HG03378 (cell line): Measurements from ENCODE around the gene EFNA2.
A peak's percentile ranks its signal among the peaks of the same experiment; 100 is the strongest.

Experiments used
- ATAC-seq: cut with Tn5 transposase; IDR thresholded peaks from one replicate; pipeline ENCODE4 v1.9.1; 2021; ENCODE audit warnings: mild to moderate bottlenecking, moderate library complexity; ENCODE audit not compliant: unreplicated experiment

Gene EFNA2

GRCh38 chr19:1259876-1260748, 25.6 kb upstream of the EFNA2 start:
- no peak for ATAC-seq

GRCh38 chr19:1260749-1261537, 24.7 kb upstream of the EFNA2 start:
- ATAC-seq = no peak

GRCh38 chr19:1261538-1261797, 24.2 kb upstream of the EFNA2 start:
- no peak for ATAC-seq

- no peak for ATAC-seq
Measured at GRCh38 chr19:1261798-1262622, 23.7 kb upstream of the EFNA2 start.

- no peak for ATAC-seq
Measured at GRCh38 chr19:1262623-1263123, 23.0 kb upstream of the EFNA2 start.

GRCh38 chr19:1263188-1263587, 22.5 kb upstream of the EFNA2 start:
- no peak for ATAC-seq

- ATAC-seq = no peak
Measured at GRCh38 chr19:1264801-1265614, 20.7 kb upstream of the EFNA2 start.

GRCh38 chr19:1265615-1266128, 20.0 kb upstream of the EFNA2 start:
- ATAC-seq = no peak

- no peak for ATAC-seq
Measured at GRCh38 chr19:1266129-1266915, 19.4 kb upstream of the EFNA2 start.

- no peak for ATAC-seq
Measured at GRCh38 chr19:1266916-1267476, 18.7 kb upstream of the EFNA2 start.

GRCh38 chr19:1267477-1268225, 18.0 kb upstream of the EFNA2 start:
- no peak for ATAC-seq

- no peak for ATAC-seq
Measured at GRCh38 chr19:1268226-1269064, 17.2 kb upstream of the EFNA2 start.

GRCh38 chr19:1269065-1269477, 16.6 kb upstream of the EFNA2 start, which contains the start of gene CIRBP:
CIRBP (plus strand) TSS chr19:1269332; CDS start chr19:1270934, 1,602 bp downstream.
- ATAC-seq = peak; percentile 47

- ATAC-seq = peak; percentile 5
Measured at GRCh38 chr19:1269478-1270212, 16.0 kb upstream of the EFNA2 start.

- ATAC-seq = no peak
Measured at GRCh38 chr19:1270213-1270853, 15.3 kb upstream of the EFNA2 start.

GRCh38 chr19:1270854-1271527, 14.7 kb upstream of the EFNA2 start:
- ATAC-seq = no peak
